NCI-H187 treated with DMSO at 0.1 percent for 48 hours (cell line): ENCODE data around the gene PRXL2A.
"Not testable (repeated sequence)": the region's sequence is repeated elsewhere in the genome, so short reads cannot be mapped to it uniquely, and the experiment has no call there.

Experiments
- DNase-seq: peaks from one replicate; lab custom pipeline; 2025; lab: John Stamatoyannopoulos, UW

The PRXL2A gene, protein sequence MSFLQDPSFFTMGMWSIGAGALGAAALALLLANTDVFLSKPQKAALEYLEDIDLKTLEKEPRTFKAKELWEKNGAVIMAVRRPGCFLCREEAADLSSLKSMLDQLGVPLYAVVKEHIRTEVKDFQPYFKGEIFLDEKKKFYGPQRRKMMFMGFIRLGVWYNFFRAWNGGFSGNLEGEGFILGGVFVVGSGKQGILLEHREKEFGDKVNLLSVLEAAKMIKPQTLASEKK

DNA sequence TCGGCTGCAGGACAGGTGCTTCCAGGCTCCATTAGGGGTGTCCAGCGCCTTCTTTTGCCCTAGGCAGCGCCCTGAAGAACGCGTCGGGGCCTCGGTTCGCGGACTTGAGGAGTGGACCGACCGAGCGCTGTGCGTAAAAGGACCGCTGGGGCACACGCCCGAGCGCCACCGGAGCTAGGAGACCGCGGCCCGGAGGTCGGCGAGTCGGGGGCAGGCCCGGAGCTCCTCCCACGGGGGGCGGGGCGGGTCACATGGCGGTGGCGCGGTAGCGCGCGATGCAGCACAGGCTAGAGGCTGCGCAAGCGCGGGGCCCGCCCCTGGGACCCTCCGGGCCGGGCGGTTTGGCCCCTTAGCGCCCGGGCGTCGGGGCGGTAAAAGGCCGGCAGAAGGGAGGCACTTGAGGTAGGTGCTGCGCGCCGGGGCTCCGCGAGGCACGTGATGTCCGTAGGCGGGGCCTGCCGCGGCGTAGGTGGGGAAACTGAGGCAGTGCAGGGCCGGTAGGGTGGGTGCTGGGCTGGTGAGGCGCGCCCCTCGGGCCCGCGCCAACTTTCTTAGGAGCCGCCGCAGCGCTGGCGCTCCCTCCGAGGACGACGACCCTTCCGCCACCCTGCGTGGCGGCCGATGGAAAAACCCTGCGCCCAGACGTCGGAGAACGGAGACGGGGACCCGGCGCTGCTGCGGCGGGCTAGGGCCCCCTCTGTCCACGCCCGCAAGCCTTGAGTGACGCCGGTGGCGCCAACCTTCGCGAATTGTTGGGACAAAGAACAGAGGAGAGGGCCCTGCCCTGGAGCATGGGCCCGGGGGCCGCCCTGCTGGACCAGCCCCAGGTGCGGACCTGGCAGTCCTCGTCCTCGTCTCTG, at the start of gene PRXL2A:
TSS of gene PRXL2A (plus strand) at position 310 of the 860 bp plus-strand sequence. CDS start 11,917 bp downstream, outside the sequence.
- DNase-seq = no peak

DNA sequence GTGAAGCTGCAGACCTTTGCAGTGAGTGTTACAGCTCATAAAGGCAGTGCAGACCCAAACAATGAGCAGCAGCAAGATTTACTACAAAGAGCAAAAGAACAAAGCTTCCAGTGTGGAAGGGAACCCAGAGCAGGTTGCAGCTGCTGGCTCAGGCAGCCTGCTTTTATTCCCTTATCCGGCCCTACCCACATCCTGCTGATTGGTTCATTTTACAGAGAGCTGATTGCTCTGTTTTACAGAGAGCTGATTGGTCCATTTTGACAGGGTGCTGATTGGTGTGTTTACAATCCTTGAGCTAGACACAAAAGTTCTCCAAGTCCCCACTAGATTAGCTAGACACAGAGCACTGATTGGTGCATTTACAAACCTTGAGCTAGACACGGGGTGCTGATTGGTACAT, 49.4 kb upstream of the PRXL2A start:
- DNase-seq = not testable (repeated sequence)

DNA sequence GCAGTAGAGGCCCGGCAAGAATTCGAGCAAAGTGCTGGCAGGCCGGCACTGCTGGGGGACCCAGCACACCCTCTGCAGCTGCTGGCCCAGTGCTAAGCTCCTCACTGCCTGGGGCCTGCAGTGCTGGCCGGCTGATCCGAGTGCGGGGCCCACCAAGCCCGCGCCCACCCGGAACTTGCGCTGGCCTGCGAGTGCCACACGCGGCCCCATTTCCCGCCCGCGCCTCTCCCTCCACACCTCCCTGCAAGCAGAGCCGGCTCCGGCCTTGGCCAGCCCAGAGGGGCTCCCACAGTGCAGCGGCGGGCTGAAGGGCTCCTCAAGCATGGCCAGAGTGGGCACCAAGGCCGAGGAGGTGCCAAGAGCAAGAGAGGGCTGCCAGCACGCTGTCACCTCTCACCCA, 48.7 kb upstream of the PRXL2A start:
- no peak for DNase-seq

DNA sequence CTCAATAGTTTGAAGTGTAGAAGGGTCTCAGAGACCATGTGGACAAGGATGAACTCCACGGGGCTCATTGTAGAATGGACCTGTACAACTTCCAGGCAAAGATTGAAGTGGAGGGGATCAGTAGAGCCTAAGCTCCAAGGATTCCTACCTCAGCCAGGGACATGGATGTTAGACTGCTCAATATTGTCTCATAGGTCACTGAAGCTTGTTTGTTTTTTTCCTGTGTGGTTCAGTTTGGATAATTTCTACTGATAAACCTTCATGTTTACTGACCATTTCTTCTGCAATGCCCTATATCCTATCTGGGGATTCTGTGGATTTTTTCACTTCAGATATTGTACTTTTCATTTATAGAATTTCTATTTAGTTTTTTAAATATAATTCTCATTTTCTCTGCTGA, 42.8 kb upstream of the PRXL2A start:
- no peak for DNase-seq

DNA sequence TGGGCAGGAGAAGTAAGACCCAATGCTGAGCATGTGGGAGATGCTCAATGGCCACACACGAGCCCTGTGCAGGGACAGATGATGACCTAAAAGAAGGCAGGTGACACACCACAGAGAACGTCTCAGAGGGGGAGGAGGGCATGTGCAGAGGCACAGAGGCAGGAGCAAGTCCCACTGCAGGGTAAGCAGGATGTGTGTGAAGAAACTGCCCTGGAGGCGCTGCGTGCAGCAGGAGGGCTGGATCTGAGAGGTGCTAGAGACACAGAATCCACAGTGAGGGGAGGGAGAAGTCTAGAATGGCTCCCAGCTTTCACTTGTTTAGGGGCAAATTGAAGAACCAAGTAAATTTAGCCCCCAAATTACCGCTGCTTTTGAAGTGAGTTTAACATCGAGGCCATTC, 36.9 kb upstream of the PRXL2A start:
- no peak for DNase-seq

DNA sequence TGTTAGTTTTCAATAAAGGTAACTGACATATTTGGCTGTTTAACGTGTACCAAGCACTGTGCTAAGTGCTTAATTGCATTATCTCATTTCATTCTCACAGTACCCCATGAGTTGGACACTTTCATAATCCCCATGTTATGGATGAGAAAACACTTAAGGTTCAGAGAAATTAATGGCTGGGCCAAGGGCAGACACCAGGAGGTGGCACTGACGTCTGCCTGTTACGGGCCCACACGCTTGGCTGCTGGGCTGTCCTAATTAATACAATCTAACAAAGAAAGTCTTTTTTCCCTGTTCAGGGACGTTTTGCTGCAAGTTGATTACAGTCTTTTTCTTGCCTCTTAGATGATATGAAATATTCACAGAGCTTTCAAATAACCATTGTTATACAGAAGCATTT, 35.7 kb upstream of the PRXL2A start:
- no peak for DNase-seq

DNA sequence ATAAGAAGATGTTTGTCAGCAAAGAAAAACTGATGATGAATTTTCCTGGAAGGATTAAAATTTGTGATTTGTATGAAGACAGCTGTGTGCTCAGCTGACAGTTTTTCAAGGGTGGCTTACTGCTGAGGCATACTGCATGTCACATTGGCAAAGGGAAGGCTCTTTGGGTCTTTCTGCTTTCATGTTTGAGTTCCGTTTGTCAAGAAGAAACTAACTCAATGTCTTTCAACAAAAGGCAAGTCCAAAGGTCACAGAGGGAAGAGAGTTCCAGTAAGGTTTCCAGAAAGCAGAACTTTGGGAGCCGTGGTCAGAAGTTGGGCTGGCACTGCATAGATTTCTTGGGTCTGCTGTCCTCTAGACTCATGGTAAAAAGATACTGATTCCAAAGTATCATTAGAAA, 34.8 kb upstream of the PRXL2A start:
- no peak for DNase-seq

DNA sequence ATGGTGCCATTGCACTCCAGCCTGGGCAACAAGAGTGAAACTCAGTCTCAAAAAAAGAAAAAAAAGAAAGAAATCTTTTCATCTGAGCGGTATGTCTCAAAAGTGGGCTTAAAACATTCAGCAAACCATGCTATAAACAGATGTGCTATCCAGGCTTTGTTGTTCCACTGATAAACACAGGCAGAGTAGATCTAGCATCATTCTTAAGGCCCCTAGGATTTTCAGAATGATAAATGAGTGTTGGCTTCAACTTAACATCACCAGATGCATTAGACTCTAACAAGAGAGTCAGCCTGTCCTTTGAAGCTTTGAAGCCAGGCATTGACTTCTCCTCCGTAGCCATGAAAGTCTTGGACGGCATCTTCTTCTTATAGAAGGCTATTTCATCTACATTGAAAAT, 28.6 kb upstream of the PRXL2A start:
- no peak for DNase-seq

DNA sequence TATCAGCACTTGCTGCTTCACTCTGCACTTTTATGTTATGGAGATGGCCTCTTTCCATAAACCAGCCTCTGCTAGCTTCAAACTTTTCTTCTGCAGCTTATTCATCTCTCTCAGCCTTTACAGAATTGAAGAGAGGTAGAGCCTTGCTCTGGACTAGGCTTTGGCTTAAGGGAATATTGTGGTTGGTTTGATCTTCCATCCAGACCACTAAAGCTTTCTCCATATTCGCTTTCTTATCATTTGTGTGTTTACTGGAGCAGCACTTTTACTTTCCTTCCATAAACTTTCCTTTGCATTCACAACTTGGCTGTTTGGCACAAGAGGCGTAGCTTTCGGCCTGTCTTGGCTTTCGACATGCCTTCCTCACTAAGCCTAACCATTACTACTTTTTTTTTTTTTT, 28.2 kb upstream of the PRXL2A start:
- no peak for DNase-seq

DNA sequence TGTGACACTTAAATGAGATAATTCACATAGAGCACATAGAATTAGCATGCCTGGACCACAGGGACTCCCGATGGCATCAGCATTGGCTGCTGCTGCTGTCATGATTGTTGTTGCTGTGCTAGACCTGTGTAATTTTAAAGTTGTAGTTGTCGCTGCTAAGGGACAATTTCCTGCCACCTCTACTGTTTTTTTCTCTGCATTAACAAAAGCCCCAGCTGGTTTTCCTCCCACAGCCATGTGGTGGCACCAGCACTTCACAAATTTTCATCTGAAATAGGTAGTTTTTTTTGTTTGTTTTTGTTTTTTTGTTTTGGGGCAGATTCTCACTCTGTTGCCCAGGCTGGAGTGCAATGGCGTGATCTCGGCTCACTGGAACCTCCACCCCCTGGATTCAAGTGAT, 25.4 kb upstream of the PRXL2A start:
- no peak for DNase-seq

DNA sequence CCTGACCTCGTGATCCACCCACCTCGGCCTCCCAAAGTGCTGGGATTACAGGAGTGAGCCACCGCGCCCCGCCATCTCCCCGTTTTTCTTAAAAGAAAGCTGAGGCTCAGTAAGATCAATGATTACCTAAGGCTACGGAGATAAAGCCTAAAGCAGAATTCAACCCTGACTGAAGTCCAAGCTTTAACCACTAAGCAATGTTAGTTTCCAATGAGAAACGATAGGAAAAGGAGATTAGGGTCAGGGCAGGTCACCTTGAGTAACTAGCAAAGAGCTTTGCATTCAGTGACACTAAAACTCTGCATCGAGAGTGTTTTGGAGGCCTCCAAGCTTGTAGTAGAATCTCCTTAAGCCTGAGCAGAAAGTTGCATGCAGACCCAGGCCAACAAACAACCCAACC, 17.6 kb upstream of the PRXL2A start:
- no peak for DNase-seq

DNA sequence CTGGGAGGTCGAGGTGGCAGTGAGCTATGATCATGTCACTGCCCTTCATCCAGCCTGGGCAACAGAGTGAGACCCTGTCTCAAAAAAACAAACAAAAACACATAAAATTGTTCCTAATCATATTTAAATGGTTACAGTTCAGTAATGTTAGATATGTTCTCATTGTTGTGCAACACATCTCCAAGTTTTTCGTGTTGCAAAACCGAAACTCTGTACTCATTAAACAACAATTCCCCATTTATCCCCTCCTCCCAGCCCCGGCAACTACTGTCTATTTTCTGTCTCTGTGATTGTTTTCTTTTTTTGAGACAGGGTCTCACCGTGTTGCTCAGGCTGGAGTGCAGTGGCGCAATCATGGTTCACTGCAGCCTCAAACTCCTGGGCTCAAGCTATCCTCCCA, 16.1 kb upstream of the PRXL2A start:
- no peak for DNase-seq

DNA sequence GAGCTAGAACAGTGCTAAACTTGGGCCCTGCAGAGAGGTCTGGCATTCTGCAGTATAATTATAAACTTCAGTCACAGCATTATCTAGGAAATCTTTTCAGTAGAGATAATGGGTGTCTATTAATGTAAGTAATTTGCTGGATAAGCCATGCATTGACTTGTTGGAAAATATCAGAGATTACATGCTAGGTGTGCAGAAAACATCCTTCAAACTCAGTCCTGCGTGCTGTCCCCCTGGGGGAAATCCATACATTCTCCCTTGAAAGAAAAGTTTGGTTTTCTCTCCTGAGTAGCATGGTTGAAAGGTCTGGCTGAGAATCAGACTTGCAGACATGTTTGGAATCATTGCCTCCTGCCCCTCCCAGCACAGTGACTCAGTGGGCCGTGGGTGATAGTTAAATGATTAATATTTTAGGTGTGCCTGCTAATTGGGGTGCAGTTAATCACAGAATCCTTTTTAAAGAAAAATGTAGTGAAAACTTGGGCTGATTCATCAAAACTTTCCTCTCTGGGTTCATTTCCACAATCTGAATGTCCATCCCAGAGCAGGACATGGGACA, 13.9 kb upstream of the PRXL2A start:
- no peak for DNase-seq

DNA sequence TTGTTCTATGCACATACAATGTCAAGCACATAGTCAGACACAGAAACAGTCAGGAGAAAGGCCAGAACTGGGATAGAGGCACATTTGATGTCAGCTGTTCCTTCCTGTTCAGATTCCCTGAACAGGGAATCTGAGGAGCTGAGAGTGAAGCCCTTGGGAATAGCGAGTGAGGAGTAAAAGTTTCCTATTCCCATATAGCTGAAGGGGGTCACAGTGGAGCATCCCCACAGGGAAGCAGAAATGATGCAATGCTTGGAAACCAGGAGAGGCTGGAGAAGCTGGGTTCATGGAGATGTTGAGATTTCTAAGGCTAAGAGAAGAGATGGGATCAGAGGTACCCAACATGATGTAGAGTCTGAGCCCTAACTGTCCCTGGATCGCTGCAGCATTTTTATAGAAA, 11.3 kb upstream of the PRXL2A start:
- no peak for DNase-seq

DNA sequence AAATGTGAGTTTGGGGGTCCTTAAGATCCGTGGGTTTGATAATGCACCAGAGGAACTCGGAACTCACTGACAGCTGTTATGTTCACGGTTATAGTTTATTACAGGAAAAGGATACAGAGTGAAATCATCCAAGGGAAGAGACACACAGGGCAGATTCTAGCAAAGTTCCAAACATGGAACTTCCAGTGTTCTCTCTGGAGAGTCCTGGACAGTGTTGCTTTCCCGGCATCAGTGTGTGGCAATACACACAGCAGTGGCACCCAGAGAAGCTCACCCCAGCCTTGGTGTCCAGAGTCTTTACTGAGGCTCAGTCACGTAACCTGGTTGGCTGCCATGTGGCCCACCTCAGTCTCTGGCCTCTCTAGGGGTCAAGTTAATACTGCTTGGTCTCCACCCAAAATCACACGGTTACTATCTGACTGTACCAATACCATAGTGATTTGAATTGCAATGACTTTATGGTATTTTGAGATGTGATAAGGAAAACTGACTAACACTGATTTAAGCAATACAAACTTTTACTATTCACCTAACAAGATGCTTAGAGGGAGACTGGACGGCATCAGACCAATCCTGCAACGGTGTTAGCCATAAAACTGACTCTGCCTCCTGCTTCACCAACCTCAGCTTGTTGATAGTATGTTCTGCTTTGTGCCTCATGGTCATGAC, 8.1 kb upstream of the PRXL2A start:
- no peak for DNase-seq

DNA sequence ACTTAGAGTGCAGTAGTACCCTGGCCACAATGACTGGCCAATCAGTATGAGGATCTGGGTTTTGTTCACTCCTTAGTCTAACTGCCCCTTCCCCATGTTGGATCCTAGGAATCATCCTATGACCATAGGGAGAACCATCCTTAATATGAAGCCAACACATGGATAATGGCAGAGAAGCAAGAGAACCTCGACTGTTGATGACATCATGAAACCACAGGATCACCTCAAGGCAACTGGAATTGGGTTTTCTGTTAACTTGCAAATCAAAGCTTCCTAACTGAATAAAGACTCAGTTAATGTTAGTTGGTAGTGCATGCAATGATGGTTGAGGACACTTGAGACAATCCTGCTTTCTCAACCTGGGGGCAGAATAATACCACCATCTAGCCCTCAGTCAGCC, 3.3 kb upstream of the PRXL2A start:
- DNase-seq = no peak

DNA sequence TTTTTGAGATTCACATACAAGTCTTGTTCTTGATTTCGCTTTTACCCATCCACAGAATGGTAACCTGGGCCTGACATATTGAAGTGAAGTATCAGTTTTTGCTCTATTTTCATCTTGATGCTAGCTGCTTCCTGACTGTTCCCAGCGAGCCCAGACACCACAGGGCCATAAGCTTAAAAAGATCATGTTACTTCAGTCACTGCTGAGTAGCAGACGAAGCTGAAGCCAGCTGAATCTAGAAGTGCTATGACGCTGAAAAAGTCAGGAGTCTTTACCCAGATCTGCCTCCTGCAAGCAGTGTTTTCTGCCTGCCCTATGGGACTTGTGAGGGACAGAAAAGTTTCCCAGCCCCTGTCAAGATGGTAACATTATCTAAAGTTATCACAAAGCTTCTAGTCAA, 2.7 kb upstream of the PRXL2A start:
- no peak for DNase-seq

DNA sequence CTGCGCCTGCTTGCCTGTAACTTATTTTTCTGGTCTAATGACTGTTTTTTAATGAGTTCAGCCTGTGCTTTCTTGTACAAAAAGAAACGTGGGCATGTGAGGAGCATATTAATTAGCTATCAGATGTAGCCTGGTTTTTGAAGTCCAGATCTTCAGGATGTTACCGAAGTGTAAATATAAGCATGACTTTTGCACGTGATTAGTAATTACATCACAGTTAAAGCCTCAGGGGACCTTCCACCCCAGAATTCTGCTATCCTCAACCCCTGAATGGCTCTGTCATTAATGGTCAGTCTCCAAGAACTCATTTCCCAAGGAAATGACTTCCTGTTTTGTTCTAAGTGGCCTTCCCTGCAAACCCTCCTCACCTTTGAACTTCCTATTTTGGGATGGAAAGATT, 2.1 kb upstream of the PRXL2A start:
- no peak for DNase-seq

DNA sequence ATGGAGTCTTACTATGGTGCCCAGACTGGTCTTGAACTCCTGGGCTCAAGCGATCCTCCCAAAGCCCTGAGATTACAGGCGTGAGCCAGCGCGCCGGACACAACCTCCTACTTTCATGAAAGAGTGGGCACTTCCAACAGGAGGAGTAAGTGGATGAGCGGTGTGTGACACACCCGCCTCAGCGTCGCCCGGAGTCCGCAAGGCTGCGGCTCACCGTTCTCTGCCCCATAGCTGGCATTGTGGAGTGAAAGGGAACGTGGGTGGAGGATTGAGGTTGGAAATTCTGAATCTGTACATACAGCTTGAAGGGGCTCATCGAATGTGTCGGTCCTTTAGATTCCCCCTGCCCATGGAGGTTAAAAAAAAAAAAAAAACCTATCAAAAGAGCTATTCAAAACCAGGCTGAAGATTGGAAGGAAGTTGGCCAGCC, 524 bp upstream of the PRXL2A start:
- no peak for DNase-seq

DNA sequence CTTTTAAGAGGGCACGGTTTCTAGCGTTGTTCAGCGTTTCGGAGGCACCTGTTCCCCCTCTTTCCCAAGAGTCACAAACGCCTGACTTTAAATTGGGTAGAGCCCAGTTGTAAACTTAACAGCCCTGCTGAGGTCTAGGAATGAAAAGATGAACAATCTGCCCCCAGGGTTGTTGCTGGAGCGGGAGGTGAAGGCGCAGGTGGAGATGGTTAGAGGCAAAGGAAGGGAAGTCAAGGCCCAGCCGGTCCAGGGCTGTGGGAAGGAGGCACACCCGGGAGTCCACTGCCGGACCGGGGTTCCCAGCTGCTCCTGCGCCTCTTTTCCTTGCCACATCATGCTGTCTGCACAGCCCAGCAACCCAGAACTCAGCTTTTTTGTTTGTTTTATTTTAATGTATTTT, 770 bp downstream of the PRXL2A start:
- no peak for DNase-seq

DNA sequence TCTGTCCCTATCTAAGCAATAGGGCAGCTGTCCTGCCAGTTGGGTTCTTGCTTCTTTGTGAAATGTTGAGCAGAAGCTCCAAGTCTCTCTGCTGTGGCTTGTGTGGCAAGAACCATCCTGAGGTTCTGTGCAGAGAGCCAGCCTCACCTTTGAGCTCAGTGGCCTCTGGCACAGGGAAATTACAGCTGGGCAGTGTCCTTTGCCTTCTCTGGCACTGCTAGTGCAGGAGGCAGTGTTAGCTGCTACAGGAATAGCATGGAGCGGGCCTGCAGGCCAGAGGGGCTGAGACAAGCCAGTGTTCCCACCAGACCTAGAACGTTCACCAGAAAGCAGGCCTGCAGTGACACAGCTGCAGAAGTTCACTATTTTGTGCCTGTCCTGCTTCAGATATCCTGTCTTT, 1.8 kb downstream of the PRXL2A start:
- no peak for DNase-seq

DNA sequence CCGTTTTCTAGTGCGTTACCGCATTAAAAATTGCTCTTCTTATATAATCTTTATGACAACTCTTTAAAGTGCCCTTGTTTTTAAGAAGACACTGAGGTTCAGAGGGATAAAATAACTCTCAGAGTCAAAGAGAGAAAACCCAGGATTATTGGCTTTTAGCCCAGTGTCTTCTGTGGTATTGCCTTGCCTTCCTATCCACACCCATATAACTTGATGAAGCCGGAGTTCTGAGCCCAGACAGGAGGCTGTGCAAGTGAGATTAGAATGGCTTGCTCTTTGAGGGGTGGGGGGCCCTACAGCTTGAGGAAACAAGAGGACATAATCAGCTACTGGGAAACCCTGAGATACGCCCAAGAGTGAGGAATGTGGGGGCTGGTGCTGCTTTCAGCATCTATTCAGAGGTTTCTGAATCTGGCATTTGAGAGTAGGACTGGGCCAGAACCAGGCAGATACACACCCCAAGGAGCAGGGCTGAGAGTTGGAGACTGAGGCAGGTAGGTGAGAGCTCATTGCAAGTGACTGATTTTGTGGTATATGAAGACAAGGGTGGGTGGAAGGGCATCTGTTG, 2.3 kb downstream of the PRXL2A start:
- DNase-seq = no peak

DNA sequence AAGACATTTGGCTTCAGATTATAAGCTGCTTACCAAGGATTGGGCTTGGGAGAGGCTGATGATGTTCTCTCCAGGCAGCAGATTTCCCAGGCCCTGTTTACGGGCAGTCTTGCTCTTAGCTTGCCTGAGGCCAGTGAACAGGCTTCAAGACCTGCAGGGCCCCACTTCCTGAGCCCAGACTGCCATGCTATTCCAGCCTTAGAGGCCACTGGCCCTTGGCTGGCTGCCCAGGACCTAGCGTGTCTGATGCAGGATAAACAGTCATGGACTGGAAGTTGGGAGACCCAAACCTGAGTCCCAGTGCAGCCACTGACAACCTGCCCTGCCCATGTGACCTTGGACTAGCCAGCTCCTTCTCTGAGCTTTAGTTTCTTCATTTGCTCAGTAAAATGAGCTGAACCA, 2.9 kb downstream of the PRXL2A start:
- no peak for DNase-seq
